Coronary artery (tissue), 2 donors: ENCODE measurements around the gene KIAA1671.
A peak's percentile ranks its signal among the peaks of the same experiment; 100 is the strongest.

Source experiments
- DNase-seq: peaks from one replicate; pipeline ENCODE4 v3.0.0-alpha.2; 2017; ENCODE audit warnings: low spot score
- H3K27ac ChIP-seq, 2 donors: fragments of 200-600 bp; sonication (generic); one replicate each; pipeline ENCODE4 v1.5.1; 2016 to 2019
- H3K4me3 ChIP-seq: fragments of 200-600 bp; sonication (generic); 2 replicates; pipeline ENCODE4 v1.5.1; 2016; ENCODE audit warnings: mild to moderate bottlenecking, moderate library complexity
- CTCF ChIP-seq: fragments of 200-600 bp; sonication (generic); IDR thresholded peaks from one replicate; pipeline ENCODE4 v1.5.1; 2019; ENCODE audit warnings: antibody characterized with exemption

KIAA1671 gene

GRCh38 chr22:25027043-25027906 lies 74.8 kb downstream of the KIAA1671 start:
- DNase-seq, result no peak
- peak overlapping the region in 1 of 2 donors; percentile 69 for H3K27ac ChIP-seq
- H3K4me3 ChIP-seq, result no peak overlapping the region
- no peak for TF ChIP-seq CTCF

GRCh38 chr22:25027959-25028840 lies 75.7 kb downstream of the KIAA1671 start:
- no peak for TF ChIP-seq CTCF
- no peak for DNase-seq
- H3K27ac ChIP-seq, result peak overlapping the region in 1 of 2 donors; percentile 69
- no peak overlapping the region for H3K4me3 ChIP-seq

GRCh38 chr22:25028841-25029141 lies 76.3 kb downstream of the KIAA1671 start:
- DNase-seq, result no peak
- peak overlapping the region in 1 of 2 donors; percentile 38 for H3K27ac ChIP-seq
- H3K4me3 ChIP-seq, result no peak overlapping the region
- no peak for TF ChIP-seq CTCF

GRCh38 chr22:25029181-25029580 lies 76.7 kb downstream of the KIAA1671 start:
- DNase-seq, result no peak
- no peak overlapping the region for H3K4me3 ChIP-seq
- no peak for TF ChIP-seq CTCF
- no peak overlapping the region for H3K27ac ChIP-seq

- no peak overlapping the region for H3K27ac ChIP-seq
- DNase-seq, result no peak
- TF ChIP-seq CTCF, result no peak
- no peak overlapping the region for H3K4me3 ChIP-seq
These were observed 78.1 kb downstream of the KIAA1671 start for GRCh38 chr22:25030636-25031035.

GRCh38 chr22:25032066-25032465 lies 79.5 kb downstream of the KIAA1671 start:
- Histone ChIP-seq H3K27ac (no peak overlapping the region), H3K4me3 (no peak overlapping the region)
- no peak for DNase-seq
- TF ChIP-seq CTCF, result no peak
